ENCODE data around the gene CD2AP. TPM values are rescaled to one million over a fixed set of nuclear protein-coding genes. Genes with fewer than 3 reads are reported as not detected.

The CD2AP gene
- total RNA-seq, 3 donors from 2014 or later, result 21.3 to 60.7 (median 34.4) TPM

- H3K4me1 ChIP-seq, result no peaks in the 10 kb centered on the region
- H3K4me3 ChIP-seq, result no peak overlapping the region
- no peaks in the 10 kb centered on the region for H3K9me3 ChIP-seq
- intact Hi-C loops (cut with DNase I; ENCODE audit: low total_unique reads), result no loop called here
- TF ChIP-seq CTCF (IDR thresholded peaks at IDR 0.05), result no peak
- no peak for TF ChIP-seq POLR2A (IDR thresholded peaks at IDR 0.05)
- TF ChIP-seq POLR2AphosphoS5 (IDR thresholded peaks at IDR 0.05), result no peak
- peak in 1 of 2 donors; percentile 22 for DNase-seq (ENCODE audit: low spot score in 2 of 2)
- no peak overlapping the region for H3K27ac ChIP-seq
- H3K27me3 ChIP-seq, result no peaks in the 10 kb centered on the region
- no peaks in the 10 kb centered on the region for H3K36me3 ChIP-seq
Measured at GRCh38 chr6:47655719-47656595, 178.4 kb downstream of the CD2AP start.

DNA sequence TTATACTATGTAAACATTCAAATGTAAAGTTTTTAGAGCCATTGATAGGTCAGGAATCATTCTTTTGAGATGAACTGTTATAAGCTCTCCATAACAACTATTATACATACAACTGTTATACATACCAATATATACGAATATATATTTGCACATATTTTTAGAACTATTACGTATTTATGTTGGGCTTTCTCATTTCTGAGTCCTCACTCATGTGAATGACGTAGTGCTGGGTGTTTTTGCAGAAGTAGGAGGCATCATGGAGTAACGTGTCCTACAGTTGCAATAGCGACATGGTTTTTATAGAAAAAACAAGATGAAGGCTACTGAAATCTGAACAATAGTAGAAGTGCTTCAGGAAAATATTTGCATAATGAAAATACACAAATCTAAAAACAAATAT lies 184.4 kb downstream of the CD2AP start:
- Histone ChIP-seq H3K4me3 (no peak overlapping the region), H3K9me3 (no peaks in the 10 kb centered on the region), H3K4me1 (no peaks in the 10 kb centered on the region), H3K27ac (no peak overlapping the region), H3K36me3 (no peaks in the 10 kb centered on the region), H3K27me3 (no peaks in the 10 kb centered on the region)
- no peak for DNase-seq (ENCODE audit: low spot score in 2 of 2)
- intact Hi-C loops (cut with DNase I; ENCODE audit: low total_unique reads), result no loop called here
- TF ChIP-seq CTCF (IDR thresholded peaks at IDR 0.05), result no peak
- no peak for TF ChIP-seq POLR2AphosphoS5 (IDR thresholded peaks at IDR 0.05)
- no peak for TF ChIP-seq POLR2A (IDR thresholded peaks at IDR 0.05)

DNA sequence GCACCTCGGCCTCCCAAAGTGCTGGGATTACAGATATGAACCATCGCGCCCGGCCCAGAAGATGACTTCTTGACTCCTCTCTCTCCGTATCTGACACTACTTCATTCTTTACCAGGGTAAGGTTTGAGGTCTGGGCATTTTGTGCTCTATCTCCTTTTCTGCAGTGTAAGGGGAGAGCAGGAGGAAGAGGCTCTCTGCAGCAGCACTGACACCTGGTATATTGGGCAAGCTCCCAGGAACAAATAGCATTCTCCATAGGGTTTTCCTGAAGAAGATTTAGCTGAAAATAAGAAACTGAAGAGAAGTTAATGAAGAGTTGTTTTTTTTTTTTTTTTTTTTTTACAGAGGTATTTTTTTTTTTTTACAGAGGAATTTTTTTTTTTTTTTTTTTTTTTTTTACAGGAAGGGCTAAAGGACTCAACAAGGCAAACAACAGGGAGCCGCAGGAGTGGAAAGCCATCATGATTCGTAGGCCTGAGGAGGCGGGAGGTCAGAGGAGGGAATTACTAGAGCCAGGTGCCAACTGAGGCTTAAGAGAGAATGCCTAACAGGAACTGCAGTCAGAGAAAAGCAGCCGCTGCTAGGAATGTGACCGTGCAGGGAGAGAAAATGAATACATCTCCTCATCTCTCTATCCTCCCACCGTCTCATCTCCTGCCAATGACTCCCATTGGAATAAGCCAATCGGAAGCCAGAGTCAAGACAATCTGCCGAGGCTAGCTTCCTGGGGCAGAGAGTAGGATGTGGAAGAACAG lies 186.1 kb downstream of the CD2AP start:
- no peaks in the 10 kb centered on the region for H3K4me1 ChIP-seq
- H3K36me3 ChIP-seq, result no peaks in the 10 kb centered on the region
- H3K9me3 ChIP-seq, result no peaks in the 10 kb centered on the region
- intact Hi-C loops (cut with DNase I; ENCODE audit: low total_unique reads), result no loop called here
- no peak overlapping the region for H3K4me3 ChIP-seq
- DNase-seq (ENCODE audit: low spot score in 2 of 2), result no peak
- no peak overlapping the region for H3K27ac ChIP-seq
- no peaks in the 10 kb centered on the region for H3K27me3 ChIP-seq
- TF ChIP-seq POLR2AphosphoS5 (IDR thresholded peaks at IDR 0.05), result no peak
- no peak for TF ChIP-seq CTCF (IDR thresholded peaks at IDR 0.05)
- TF ChIP-seq POLR2A (IDR thresholded peaks at IDR 0.05), result no peak

DNA sequence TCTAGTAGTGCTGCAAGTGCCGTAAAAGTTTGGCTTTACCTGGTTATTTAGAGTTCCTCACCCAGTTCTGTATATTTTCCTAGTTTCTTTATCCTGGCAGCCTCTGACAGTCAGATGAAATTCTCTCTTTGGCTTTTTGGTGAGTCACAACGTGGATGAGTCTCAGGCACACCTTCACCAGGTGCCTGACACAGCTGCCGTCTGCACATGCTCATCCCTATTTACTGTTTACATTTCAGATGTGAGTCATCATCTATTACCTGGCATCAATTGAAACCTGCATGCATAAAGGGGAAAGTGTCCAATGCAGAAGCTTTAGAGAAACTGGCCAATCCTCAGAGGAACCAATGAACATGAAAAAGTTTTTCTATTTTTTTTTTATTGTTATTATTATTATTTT lies 187.5 kb downstream of the CD2AP start:
- no peaks in the 10 kb centered on the region for H3K27me3 ChIP-seq
- intact Hi-C loops (cut with DNase I; ENCODE audit: low total_unique reads), result no loop called here
- H3K9me3 ChIP-seq, result no peaks in the 10 kb centered on the region
- no peak overlapping the region for H3K4me3 ChIP-seq
- no peaks in the 10 kb centered on the region for H3K36me3 ChIP-seq
- no peak overlapping the region for H3K27ac ChIP-seq
- no peak for TF ChIP-seq POLR2A (IDR thresholded peaks at IDR 0.05)
- TF ChIP-seq POLR2AphosphoS5 (IDR thresholded peaks at IDR 0.05), result no peak
- no peak for TF ChIP-seq CTCF (IDR thresholded peaks at IDR 0.05)
- H3K4me1 ChIP-seq, result no peaks in the 10 kb centered on the region
- no peak for DNase-seq (ENCODE audit: low spot score in 2 of 2)

All from breast epithelium (tissue), 4 donors.